HepG2 (cell line): ENCODE measurements around the gene SMARCAD1. TPM values are rescaled to one million over a fixed set of nuclear protein-coding genes. Genes with fewer than 3 reads are reported as not detected.

Source experiments
- AFF4 ChIP-seq: sonication (generic); formaldehyde crosslinking; IDR thresholded peaks from 2 replicates; pipeline ENCODE4 v1.4.0; 2020; ENCODE audit warnings: missing genetic modification reagents
- BCL3 ChIP-seq: sonication (generic); formaldehyde crosslinking; IDR thresholded peaks from 2 replicates; pipeline ENCODE4 v1.5.1; 2020; ENCODE audit warnings: mild to moderate bottlenecking, missing genetic modification reagents, moderate library complexity
- CSRNP2 ChIP-seq: sonication (generic); formaldehyde crosslinking; conservative IDR thresholded peaks from 2 replicates; pipeline ENCODE4 v1.8.0; 2022; ENCODE audit warnings: low read depth, missing genetic modification reagents
- E2F2 ChIP-seq: sonication (generic); formaldehyde crosslinking; IDR thresholded peaks from 2 replicates; pipeline ENCODE4 v1.4.0; 2020; ENCODE audit warnings: missing genetic modification reagents, borderline replicate concordance
- HMG20A ChIP-seq: IDR thresholded peaks from 2 replicates; pipeline ENCODE4 v1.6.1; 2016; ENCODE audit warnings: borderline replicate concordance
- HNF4A ChIP-seq: sonication (generic); formaldehyde crosslinking; IDR thresholded peaks from 2 replicates; pipeline ENCODE4 v1.4.0; 2020; ENCODE audit warnings: missing genetic modification reagents
- MEIS1 ChIP-seq: sonication (generic); formaldehyde crosslinking; IDR thresholded peaks from 2 replicates; pipeline ENCODE4 v1.9.0; 2021; ENCODE audit warnings: mild to moderate bottlenecking, missing genetic modification reagents, moderate library complexity, borderline replicate concordance
- PPARG ChIP-seq: conservative IDR thresholded peaks from 2 replicates; pipeline ENCODE4 v1.6.1; 2016; ENCODE audit warnings: missing biosample characterization, missing genetic modification reagents
- SCMH1 ChIP-seq: sonication (generic); formaldehyde crosslinking; IDR thresholded peaks from 2 replicates; pipeline ENCODE4 v1.9.0; 2021; ENCODE audit warnings: missing genetic modification reagents, mild to moderate bottlenecking, borderline replicate concordance
- SOX13 ChIP-seq, 3 experiments: fragments of 450-650 bp in 1 of 3; sonication (generic) in 1 of 3; formaldehyde crosslinking in 1 of 3; IDR thresholded peaks in 2 of 3; conservative IDR thresholded peaks in 1 of 3; 2 replicates each; pipeline versions ENCODE4 v1.5.0 to v1.6.1; 2016 to 2020; ENCODE audit warnings: antibody characterized with exemption in 1 of 3, mild to moderate bottlenecking in 1 of 3, missing compliant biosample characterization in 1 of 3, missing genetic modification reagents in 1 of 3, moderate library complexity in 1 of 3
- U2AF2 ChIP-seq: fragments of 200-400 bp; formaldehyde crosslinking; IDR thresholded peaks from 2 replicates; pipeline ENCODE4 v1.6.1; 2017; ENCODE audit warnings: low read depth, mild to moderate bottlenecking, low read length
- XBP1 ChIP-seq: sonication (generic); formaldehyde crosslinking; IDR thresholded peaks from 2 replicates; pipeline ENCODE4 v1.5.0; 2020; ENCODE audit warnings: missing genetic modification reagents
- ZBTB26 ChIP-seq: IDR thresholded peaks from 2 replicates; pipeline ENCODE4 v1.6.1; 2016; ENCODE audit warnings: missing compliant biosample characterization, missing genetic modification reagents, borderline replicate concordance
- ZNF138 ChIP-seq: sonication (generic); formaldehyde crosslinking; IDR thresholded peaks from 2 replicates; pipeline ENCODE4 v1.5.0; 2020; ENCODE audit warnings: mild to moderate bottlenecking, low read depth, missing genetic modification reagents
- ZNF333 ChIP-seq: sonication (generic); formaldehyde crosslinking; IDR thresholded peaks from 2 replicates; pipeline ENCODE4 v1.4.0; 2020; ENCODE audit warnings: mild to moderate bottlenecking, missing genetic modification reagents, borderline replicate concordance
- ZNF414 ChIP-seq: sonication (generic); formaldehyde crosslinking; IDR thresholded peaks from 2 replicates; pipeline ENCODE4 v1.5.0; 2020; ENCODE audit warnings: missing genetic modification reagents
- ZNF746 ChIP-seq: sonication (generic); formaldehyde crosslinking; IDR thresholded peaks from 2 replicates; pipeline ENCODE4 v1.8.0; 2022; ENCODE audit warnings: mild to moderate bottlenecking, missing genetic modification reagents
- polyA plus RNA-seq, 8 experiments: library from polyadenylated mRNA; depleted of rRNA in 3 of 8; stranded (reverse) in 7 of 8; unstranded in 1 of 8; fragments of >200 nt; fragmentation: Illumina TruSeq in 4 of 8; extraction: Trizol in 4 of 8; gene quantifications; 2 replicates each; pipeline versions ENCODE4 v1.2.1 to v1.2.3, GENCODE V29; 2011 to 2016; ENCODE audit warnings: low read depth in 4 of 8, missing spikeins in 1 of 8, mixed read lengths in 1 of 8; ENCODE audit not compliant: insufficient read depth in 1 of 8
- total RNA-seq, 5 experiments: library from RNA; depleted of rRNA; stranded (reverse); fragments of >200 nt; fragmentation: Illumina TruSeq; extraction: Trizol; gene quantifications; 2 replicates each; pipeline ENCODE4 v1.2.3, GENCODE V29; 2016; ENCODE audit warnings: low read depth in 1 of 5

The SMARCAD1 gene
- total and polyA plus RNA-seq, 2 of the 13 experiments (the other 11 are each of a cell fraction or from before 2014, with no cell fraction given): 18.2 to 35.9 TPM

- TF ChIP-seq CSRNP2 (CRISPR knock-in tag) (no peak), ZBTB26 (CRISPR knock-in tag) (peak; percentile 51), ZNF746 (CRISPR knock-in tag) (peak; percentile 85), HMG20A (CRISPR knock-in tag) (0 out of 2 replicates have a peak, but pooled peaks have one; percentile 22), AFF4 (no peak), PPARG (0 out of 2 replicates have a peak, but pooled peaks have one; percentile 28), SOX13 (IDR thresholded peaks at IDR 0.05) (peak; percentile 20; the same call in 1 of the 2 replicates), SOX13 (CRISPR knock-in tag; conservative IDR thresholded peaks at IDR 0.05 in 1 of 2, IDR thresholded peaks at IDR 0.05 in 1 of 2) (no peak; a peak in 2 of 4 replicates), E2F2 (CRISPR knock-in tag) (no peak), BCL3 (CRISPR knock-in tag) (no peak; the same call in 1 of the 2 replicates), U2AF2 (no peak), ZNF414 (peak; percentile 49; the same call in 1 of the 2 replicates), HNF4A (CRISPR knock-in tag) (no peak), ZNF333 (CRISPR knock-in tag) (0 out of 2 replicates have a peak, but pooled peaks have one; percentile 24), MEIS1 (0 out of 2 replicates have a peak, but pooled peaks have one; percentile 76), XBP1 (no peak), SCMH1 (CRISPR knock-in tag) (no peak), ZNF138 (CRISPR knock-in tag) (no peak)
These were observed at the start of gene SMARCAD1 (continued) for GRCh38 chr4:94207469-94208224.
